Measurements from ENCODE around the gene BRD3OS. TPM values are rescaled to one million over a fixed set of nuclear protein-coding genes. Genes with fewer than 3 reads are reported as not detected.
"Not testable (repeated sequence)": the region's sequence is repeated elsewhere in the genome, so short reads cannot be mapped to it uniquely, and the experiment has no call there.

BRD3OS gene
- total RNA-seq, 2 experiments from 2014 or later: 13.7 to 21.6 TPM

GRCh38 chr9:133987946-133988665, 37.2 kb upstream of the BRD3OS start:
- no peak overlapping the region for H3K4me2 ChIP-seq (ENCODE audit: low read length)
- H3K9me3 ChIP-seq (ENCODE audit: low read length): no peaks in the 10 kb centered on the region
- peaks cover 10% of the 10 kb centered on the region for H3K4me1 ChIP-seq (ENCODE audit: insufficient read depth, low read length, poor library complexity, severe bottlenecking)
- BruUV-seq (replicated peaks): no TSS peak
- H3K79me2 ChIP-seq (ENCODE audit: insufficient read depth, low read depth, low read length): 0 out of 2 replicates have a peak, but pooled peaks cover 6% of the 10 kb centered on the region
- H3K27ac ChIP-seq (ENCODE audit: low read depth, low read length, poor library complexity, severe bottlenecking): no peak overlapping the region
- no peak for TF ChIP-seq EZH2phosphoT487 (IDR thresholded peaks at IDR 0.05; ENCODE audit: borderline replicate concordance, low read depth, low read length)
- no peak for TF ChIP-seq CTCF (conservative IDR thresholded peaks at IDR 0.05; ENCODE audit: low read length)
- no peak for DNase-seq (ENCODE audit: low spot score)
- intact Hi-C loops (cut with micrococcal nuclease; ENCODE audit: unreplicated experiment): no loop called here
- no peak overlapping the region for H3K4me3 ChIP-seq (ENCODE audit: low read depth, low read length, poor library complexity, severe bottlenecking)
- H3K9me2 ChIP-seq (ENCODE audit: insufficient read depth, low read length): no peaks in the 10 kb centered on the region
- POLR2A ChIA-PET: no interaction called here
- CTCF ChIA-PET (ENCODE audit: unreplicated experiment): interaction anchor here (0.7 kb wide), 1 partner anchor 167 kb away, joined by 8 read pairs; no protein-coding TSS in a partner anchor
- H2AFZ ChIP-seq (ENCODE audit: low read length): no peak overlapping the region
- H3K36me3 ChIP-seq (ENCODE audit: insufficient read depth, low read length): no peaks in the 10 kb centered on the region
- peaks cover 3% of the 10 kb centered on the region; the same call in 1 of the 2 replicates for H4K20me1 ChIP-seq (ENCODE audit: insufficient read depth, low read length)

GRCh38 chr9:133988771-133989170, 36.5 kb upstream of the BRD3OS start:
- H3K79me2 ChIP-seq (ENCODE audit: insufficient read depth, low read depth, low read length); CTCF ChIA-PET (ENCODE audit: unreplicated experiment); H3K36me3 ChIP-seq (ENCODE audit: insufficient read depth, low read length); DNase-seq (ENCODE audit: low spot score); H2AFZ ChIP-seq (ENCODE audit: low read length); H3K4me2 ChIP-seq (ENCODE audit: low read length); POLR2A ChIA-PET; intact Hi-C loops (cut with micrococcal nuclease; ENCODE audit: unreplicated experiment); H4K20me1 ChIP-seq (ENCODE audit: insufficient read depth, low read length); H3K27ac ChIP-seq (ENCODE audit: low read depth, low read length, poor library complexity, severe bottlenecking); H3K9me2 ChIP-seq (ENCODE audit: insufficient read depth, low read length); BruUV-seq (replicated peaks); H3K4me3 ChIP-seq (ENCODE audit: low read depth, low read length, poor library complexity, severe bottlenecking); H3K9me3 ChIP-seq (ENCODE audit: low read length): not testable (repeated sequence)
- H3K4me1 ChIP-seq (ENCODE audit: insufficient read depth, low read length, poor library complexity, severe bottlenecking): peaks cover 17% of the 10 kb centered on the region

- H4K20me1 ChIP-seq (ENCODE audit: insufficient read depth, low read length): peaks cover 3% of the 10 kb centered on the region; the same call in 1 of the 2 replicates
- H3K27ac ChIP-seq (ENCODE audit: low read depth, low read length, poor library complexity, severe bottlenecking): no peak overlapping the region
- H3K36me3 ChIP-seq (ENCODE audit: insufficient read depth, low read length): no peaks in the 10 kb centered on the region
- H3K4me2 ChIP-seq (ENCODE audit: low read length): peak overlapping the region; percentile 83
- H3K79me2 ChIP-seq (ENCODE audit: insufficient read depth, low read depth, low read length): 0 out of 2 replicates have a peak, but pooled peaks cover 6% of the 10 kb centered on the region
- no peak overlapping the region for H2AFZ ChIP-seq (ENCODE audit: low read length)
- H3K9me3 ChIP-seq (ENCODE audit: low read length): no peaks in the 10 kb centered on the region
- BruUV-seq (replicated peaks): no TSS peak
- no peak for DNase-seq (ENCODE audit: low spot score)
- H3K9me2 ChIP-seq (ENCODE audit: insufficient read depth, low read length): no peaks in the 10 kb centered on the region
- H3K4me1 ChIP-seq (ENCODE audit: insufficient read depth, low read length, poor library complexity, severe bottlenecking): peaks cover 25% of the 10 kb centered on the region
- POLR2A ChIA-PET: no interaction called here
- CTCF ChIA-PET (ENCODE audit: unreplicated experiment): no interaction called here
- peak overlapping the region; percentile 88 for H3K4me3 ChIP-seq (ENCODE audit: low read depth, low read length, poor library complexity, severe bottlenecking)
- intact Hi-C loops (cut with micrococcal nuclease; ENCODE audit: unreplicated experiment): loop anchor here (5.0 kb wide), 2 partner anchors 92 to 112 kb away; no protein-coding TSS in a partner anchor
- no peak for TF ChIP-seq EZH2phosphoT487 (IDR thresholded peaks at IDR 0.05; ENCODE audit: borderline replicate concordance, low read depth, low read length)
- TF ChIP-seq CTCF (conservative IDR thresholded peaks at IDR 0.05; ENCODE audit: low read length): no peak
Measured at GRCh38 chr9:133989625-133990365, 35.5 kb upstream of the BRD3OS start.

Measured in OCI-LY7 (cell line).